Effector CD4-positive, alpha-beta T cell (primary cell): ENCODE results near the gene ZNF622.

Source experiments
- DNase-seq: peaks from one replicate; pipeline ENCODE4 v3.0.0-alpha.2; 2020
- total RNA-seq: gene quantifications from one replicate; lab custom pipeline; 2026; lab: John Stamatoyannopoulos, UW

ZNF622 gene, protein sequence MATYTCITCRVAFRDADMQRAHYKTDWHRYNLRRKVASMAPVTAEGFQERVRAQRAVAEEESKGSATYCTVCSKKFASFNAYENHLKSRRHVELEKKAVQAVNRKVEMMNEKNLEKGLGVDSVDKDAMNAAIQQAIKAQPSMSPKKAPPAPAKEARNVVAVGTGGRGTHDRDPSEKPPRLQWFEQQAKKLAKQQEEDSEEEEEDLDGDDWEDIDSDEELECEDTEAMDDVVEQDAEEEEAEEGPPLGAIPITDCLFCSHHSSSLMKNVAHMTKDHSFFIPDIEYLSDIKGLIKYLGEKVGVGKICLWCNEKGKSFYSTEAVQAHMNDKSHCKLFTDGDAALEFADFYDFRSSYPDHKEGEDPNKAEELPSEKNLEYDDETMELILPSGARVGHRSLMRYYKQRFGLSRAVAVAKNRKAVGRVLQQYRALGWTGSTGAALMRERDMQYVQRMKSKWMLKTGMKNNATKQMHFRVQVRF
- total RNA-seq = 60.4 reads per million, percentile 72 among the genes with 10 or more reads in this experiment

GRCh38 chr5:16465544-16466432, at the start of gene ZNF622:
Gene ZNF622 (minus strand): TSS chr5:16465800. CDS start chr5:16465665, 135 bp downstream.
- peak; percentile 84 for DNase-seq

GRCh38 chr5:16510098-16510497, 44.5 kb upstream of the ZNF622 start:
- no peak for DNase-seq

DNA sequence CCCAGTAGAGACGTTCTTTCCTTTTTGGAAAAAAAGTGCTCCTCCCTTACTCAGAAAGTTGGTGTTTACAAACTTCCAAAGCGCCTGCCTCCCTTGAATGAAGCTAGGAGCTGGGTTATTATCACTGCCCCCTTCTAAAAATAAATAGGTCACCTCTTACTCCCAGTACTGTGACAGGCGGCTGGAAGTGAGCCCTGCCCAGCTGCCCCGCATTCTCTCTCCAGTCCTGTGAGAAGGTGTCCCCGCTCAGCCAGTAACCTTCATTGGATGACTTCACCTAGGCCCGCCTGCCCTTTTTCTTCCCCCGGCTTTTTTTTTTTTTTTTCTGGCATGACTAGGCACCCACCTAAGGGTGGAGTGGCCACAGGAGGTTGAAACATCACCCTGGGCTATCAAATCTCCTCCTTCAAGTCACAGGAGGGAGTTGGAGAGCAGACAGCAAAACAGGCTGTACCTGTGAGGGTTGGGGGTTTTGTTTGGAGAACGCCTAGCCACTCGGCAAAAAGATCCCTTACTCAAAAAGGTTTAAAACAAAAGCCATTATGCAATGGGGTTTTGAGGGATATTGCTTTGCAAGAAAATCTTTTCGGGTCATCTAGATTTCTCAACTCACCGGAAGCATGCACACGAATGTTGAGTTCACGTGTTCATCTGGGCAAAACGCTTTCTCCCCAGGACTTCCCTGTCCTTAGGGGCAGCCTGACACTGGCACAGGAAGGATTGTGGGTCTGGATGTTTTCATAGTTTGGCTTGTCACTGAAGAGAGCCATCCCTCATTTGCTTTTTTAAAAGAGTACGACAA, 43.3 kb upstream of the ZNF622 start:
- no peak for DNase-seq

GRCh38 chr5:16507716-16508115, 42.1 kb upstream of the ZNF622 start:
- no peak for DNase-seq

- DNase-seq = no peak
Observed at GRCh38 chr5:16505904-16506303, 40.3 kb upstream of the ZNF622 start.

DNA sequence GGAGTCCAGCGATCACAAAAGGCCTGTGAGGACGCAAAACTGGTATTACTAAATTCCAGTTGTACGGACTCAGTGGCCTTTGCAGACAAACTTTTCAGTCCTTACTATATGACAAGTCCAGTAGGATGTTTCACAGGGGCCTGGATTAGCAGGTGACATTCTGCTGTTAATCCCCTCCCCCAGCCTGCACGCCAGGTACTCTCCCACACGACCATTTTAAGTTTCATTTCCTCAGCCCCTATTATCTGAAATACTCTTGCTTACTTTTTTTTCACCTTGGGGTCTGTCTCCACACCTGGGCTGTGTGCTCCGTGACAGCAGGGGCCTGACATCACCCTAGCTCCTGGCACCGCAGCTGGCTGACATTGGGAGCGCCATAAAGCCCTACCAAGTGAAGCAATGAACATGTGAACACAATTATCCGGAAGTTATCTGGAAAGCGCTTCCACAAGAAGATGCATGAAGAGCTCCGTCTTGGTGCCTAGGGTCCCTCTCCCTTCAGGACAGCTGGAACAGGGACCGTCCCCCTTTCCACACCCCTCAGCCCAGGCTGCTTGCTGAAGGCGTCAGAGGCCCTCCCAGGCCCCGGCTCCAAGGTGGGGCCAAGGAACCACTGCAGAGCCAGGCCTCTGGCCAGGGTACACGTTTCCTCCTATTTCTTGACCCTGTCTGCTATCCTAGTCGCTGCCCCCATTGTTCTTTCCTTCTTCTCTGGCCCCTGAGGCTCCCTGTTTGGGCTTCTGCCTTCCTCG, 39.7 kb upstream of the ZNF622 start:
- DNase-seq = no peak

DNA sequence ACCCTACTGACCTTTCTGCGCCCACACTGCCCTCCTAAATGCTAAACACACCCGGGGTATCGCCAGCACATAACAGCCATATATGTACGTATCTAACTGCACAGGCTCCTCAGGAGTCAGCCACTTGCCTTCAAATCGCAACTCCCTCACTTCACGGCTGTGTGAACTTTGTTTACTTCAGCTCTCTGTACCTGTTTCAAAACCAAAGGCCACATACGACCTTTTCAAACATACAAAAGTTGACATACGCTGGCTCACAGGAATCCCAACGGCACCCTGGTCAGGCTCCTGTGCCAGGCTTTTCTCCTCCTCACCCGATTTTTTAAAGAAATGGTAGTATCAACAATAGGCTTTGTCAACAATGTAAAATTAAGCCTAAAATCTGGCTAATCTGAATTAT, 39.0 kb upstream of the ZNF622 start:
- no peak for DNase-seq

DNA sequence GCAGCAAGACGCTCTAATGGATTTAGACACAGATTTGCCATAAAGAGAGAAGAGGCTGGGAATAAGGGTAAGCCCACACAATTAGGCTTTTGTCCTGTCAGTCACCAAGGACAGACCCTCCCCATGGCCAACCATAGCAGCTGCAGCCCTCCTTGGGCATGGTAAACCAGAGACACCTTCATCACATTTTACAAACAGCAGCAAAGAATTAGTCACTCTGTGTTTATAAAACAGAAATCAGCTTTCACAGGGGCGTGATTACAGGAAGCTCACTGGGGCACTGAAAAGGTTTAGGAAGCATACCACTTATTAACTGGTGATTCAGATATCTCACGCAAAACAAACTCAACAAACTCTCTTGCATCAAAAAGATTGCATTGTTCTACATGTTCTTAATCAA, 37.3 kb upstream of the ZNF622 start:
- no peak for DNase-seq

GRCh38 chr5:16500024-16500423, 34.4 kb upstream of the ZNF622 start:
- no peak for DNase-seq

DNA sequence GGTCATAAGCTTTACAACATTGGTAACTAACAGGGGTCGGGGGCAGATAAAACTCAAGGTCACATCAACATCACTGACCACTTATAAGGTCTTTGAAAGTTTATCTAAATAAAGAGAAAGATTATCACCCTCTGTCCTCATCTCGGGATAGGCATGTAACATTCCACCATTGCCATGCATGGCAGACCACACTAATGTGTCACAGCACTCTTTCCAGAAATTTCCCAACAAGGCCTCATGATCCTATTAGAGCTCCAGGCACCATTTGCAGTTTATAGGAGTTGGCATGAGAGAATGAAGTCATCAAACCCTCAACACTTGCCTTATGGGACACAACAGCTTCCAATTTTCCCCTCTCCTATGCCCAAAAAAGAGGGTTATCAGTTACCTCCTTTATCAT, 31.9 kb upstream of the ZNF622 start:
- DNase-seq = no peak

DNA sequence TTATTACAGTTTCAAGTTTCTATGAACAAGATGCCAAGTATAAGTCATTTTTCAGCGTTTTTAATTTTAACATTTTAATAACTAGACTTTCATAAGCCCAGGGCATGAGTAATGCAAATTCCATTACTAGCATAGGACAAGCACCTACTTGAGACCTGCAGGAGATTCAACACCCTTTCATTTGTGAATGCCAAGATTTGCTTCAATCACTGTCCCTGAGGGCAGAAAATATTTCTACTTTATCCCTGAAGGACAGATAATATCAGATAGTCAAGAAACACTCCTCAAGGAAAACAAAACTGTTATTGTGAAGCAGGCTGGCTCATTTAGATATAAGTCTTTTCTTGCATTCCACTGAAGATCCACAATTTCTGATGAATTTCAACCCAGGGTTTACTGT, 27.7 kb upstream of the ZNF622 start:
- no peak for DNase-seq

DNA sequence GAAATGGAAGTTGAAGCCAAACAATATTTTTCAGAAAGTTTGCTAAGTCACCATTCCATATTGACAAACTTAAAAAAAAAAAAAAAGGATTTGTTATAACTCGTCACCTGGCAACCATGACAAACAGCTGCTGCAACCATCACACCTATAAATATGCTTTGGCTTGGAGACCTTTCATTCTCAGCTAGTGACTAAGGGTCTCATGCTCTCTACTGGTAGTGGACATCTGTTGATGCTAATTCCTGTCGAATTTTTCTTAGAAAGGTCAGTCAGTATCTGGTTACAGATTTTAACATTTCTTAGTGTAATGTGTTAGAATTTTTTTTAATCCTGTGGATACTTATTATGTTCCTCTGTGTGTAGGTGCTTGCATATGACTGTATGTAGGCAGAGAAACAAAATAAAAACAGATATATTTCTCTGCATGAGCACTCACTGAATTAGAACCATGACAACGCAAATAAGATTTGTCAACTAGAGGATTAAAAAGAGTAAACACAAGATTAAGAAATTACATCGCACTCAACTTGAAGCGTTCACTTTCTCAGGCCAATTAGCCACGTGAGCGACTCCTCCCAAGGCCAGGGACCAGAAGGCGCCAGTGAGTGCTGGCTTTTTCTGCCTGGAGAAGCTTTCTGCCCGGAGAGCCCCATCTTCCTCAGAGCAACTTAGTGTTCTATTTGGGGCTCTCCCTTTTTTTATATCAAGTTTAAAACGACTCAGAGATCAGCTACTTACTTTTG, 27.0 kb upstream of the ZNF622 start:
- no peak for DNase-seq

DNA sequence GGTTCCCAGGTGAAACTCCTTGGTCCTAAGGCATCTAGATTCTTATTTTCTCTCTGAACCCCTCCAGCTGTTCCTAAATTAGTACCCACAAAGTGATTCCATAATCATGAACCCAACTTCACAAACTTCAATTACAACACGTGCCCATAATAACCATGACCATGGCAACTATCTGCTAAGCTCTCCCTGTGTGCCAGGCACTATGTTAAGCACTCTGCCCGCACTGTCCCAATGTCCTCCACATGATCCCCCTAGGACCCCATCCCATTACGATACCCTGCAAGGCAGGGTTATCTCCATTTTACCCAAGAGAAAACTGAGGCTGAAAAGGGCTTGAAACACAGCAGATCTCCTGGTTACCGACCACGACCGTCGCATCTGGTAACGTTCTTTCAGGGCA, 25.3 kb upstream of the ZNF622 start:
- DNase-seq = no peak

DNA sequence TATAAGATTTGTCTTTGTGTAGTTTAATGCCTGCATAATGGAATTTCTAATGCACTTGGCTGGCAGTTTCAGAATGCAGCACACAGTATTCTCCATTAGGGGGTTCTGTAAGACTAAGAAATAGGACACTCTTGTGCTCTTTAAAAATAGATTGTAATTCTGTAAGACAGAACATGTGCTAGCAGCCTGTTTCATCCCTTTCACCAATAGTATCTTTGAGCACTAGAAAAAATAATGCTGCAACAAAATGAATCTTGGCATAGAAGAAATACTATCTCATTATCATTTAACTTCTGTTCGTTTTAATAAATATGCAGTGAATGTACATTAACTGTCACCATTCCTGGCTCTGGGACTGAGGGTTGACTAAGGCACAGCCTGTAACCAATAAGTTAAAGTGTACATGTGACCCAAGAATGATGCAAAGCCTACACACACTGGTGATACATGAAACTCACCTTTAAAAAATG, 23.8 kb upstream of the ZNF622 start:
- no peak for DNase-seq

DNA sequence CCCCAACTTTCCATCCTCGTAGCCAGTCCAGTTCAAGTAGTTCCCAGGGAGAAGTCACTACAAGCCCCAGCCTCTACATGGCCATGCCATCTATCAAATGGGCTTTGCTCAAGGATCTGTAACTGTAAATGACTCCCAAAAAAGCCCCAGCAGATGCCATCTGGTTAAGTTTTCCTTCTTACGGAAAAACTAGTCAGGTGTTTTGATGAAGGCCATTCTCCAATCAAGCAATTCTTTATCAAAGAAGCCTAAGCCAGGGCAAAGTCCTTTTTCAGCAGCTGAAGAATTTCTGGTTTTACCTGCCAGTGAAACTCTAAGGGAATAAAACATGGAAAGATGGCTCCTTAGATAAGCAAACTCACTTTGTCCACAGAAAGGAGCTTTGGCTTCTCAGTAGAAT, 21.9 kb upstream of the ZNF622 start:
- DNase-seq = no peak

GRCh38 chr5:16486711-16487111, 21.1 kb upstream of the ZNF622 start:
- no peak for DNase-seq

DNA sequence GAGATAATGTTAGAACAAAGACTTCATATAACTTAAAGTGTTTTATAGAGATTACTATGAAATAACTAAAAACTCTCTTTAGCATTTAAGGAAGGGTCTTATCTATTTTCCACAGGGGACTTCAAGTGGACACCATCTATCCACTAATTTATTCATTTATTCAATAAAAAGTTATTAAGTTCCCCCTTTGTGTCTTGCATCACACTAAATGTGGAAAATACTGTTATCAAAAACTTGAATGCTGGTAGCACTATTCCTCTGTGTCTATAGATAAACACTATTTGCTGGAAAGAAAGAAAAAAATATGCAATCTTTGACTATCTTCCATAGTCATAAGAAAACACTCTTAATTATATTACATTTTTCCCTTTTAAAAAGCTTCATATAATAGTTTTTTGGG, 20.1 kb upstream of the ZNF622 start:
- no peak for DNase-seq

- DNase-seq = no peak
Observed at GRCh38 chr5:16484081-16484480, 18.5 kb upstream of the ZNF622 start.

DNA sequence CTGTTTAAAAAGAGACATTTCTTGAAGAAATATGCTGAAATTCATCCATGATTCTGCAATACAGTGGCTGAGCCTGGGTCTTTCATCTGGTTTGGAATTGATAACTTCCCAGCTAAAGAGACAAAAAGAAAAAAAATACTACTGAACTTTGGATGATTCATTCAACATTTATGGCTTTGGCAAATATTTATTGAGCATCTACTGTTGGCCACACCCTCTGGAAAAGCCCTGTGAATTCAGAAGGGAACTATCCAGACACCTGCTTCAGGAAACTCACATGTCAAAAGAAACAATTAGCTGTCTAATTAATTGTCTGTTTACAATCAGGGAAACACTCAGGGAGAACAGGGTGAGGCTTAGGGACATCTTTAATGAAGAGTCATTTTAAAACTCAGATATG, 17.8 kb upstream of the ZNF622 start:
- no peak for DNase-seq

DNA sequence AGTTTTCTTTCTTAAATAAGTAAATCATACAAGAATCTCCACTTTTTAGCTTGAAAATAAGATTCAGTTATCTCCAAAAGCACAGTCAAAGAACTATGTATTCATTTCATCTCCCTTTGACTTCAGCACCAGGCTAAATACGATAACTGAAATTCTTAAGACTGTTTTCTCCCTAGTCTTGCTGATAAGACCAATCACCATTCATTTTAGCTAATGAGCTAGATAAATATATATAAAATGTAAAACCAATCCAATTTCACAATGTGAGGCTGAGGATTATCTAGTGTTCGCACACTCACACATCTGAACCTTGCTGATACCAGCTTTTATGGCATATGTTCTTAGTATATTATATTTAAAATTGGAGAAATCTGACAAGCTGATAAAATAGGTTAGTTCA, 17.3 kb upstream of the ZNF622 start:
- no peak for DNase-seq
